SU-DHL-6 (cell line): ENCODE measurements around the gene ZNF628.
A peak's percentile ranks its signal among the peaks of the same experiment; 100 is the strongest.

ENCODE experiments used
- H2AFZ ChIP-seq: fragments of 200-600 bp; sonication (generic); 2 replicates; pipeline ENCODE4 v1.6.1; 2014; ENCODE audit warnings: low read depth, mild to moderate bottlenecking, moderate library complexity, mixed read lengths, antibody characterized with exemption, low read length; ENCODE audit not compliant: severe bottlenecking
- H3F3A ChIP-seq: fragments of 200-600 bp; shearing (Covaris generic); 2 replicates; pipeline ENCODE4 v1.6.0; 2016; ENCODE audit warnings: antibody characterized with exemption, mild to moderate bottlenecking; ENCODE audit not compliant: insufficient read depth
- H3K27ac ChIP-seq: fragments of 200-600 bp; sonication (generic); 2 replicates; pipeline ENCODE4 v1.5.1; 2016; ENCODE audit warnings: low read depth, mild to moderate bottlenecking, low read length, moderate library complexity, mixed read lengths
- H3K27me3 ChIP-seq: fragments of 200-600 bp; sonication (generic), shearing (Covaris generic); 2 replicates; pipeline ENCODE4 v1.6.0; 2014; ENCODE audit warnings: mild to moderate bottlenecking, low read length
- H3K36me3 ChIP-seq: fragments of 200-600 bp; sonication (generic); 2 replicates; pipeline ENCODE4 v1.6.1; 2014; ENCODE audit warnings: mild to moderate bottlenecking, low read length, mixed read lengths
- H3K4me2 ChIP-seq: fragments of 300-600, 200-600 bp; shearing (Covaris generic), sonication (generic); 2 replicates; pipeline ENCODE4 v1.6.0; 2014; ENCODE audit warnings: low read length, low read depth, mild to moderate bottlenecking; ENCODE audit not compliant: poor library complexity, severe bottlenecking
- H3K4me3 ChIP-seq: fragments of 200-600 bp; sonication (generic); 2 replicates; pipeline ENCODE4 v1.5.1; 2014; ENCODE audit warnings: antibody characterized with exemption, low read length, mild to moderate bottlenecking, mixed read lengths; ENCODE audit not compliant: insufficient read depth, poor library complexity, severe bottlenecking
- H3K79me2 ChIP-seq: fragments of 200-600 bp; sonication (generic); 2 replicates; pipeline ENCODE4 v1.6.1; 2014; ENCODE audit warnings: mild to moderate bottlenecking, low read length, moderate library complexity; ENCODE audit not compliant: insufficient read depth
- H3K9ac ChIP-seq: fragments of 200-600 bp; sonication (generic); 2 replicates; pipeline ENCODE4 v1.7.0; 2014; ENCODE audit warnings: mild to moderate bottlenecking, low read length
- H3K9me2 ChIP-seq: fragments of 200-600 bp; sonication (generic); replicated peaks from 2 replicates; pipeline ENCODE4 v1.6.1; 2014; ENCODE audit warnings: low read length; ENCODE audit not compliant: insufficient read depth
- H3K9me3 ChIP-seq: fragments of 200-600 bp; sonication (generic); 2 replicates; pipeline ENCODE4 v1.6.1; 2014; ENCODE audit warnings: low read length, mixed read lengths; ENCODE audit not compliant: insufficient read depth
- H4K20me1 ChIP-seq: fragments of 200-600 bp; sonication (generic); 2 replicates; pipeline ENCODE4 v1.6.1; 2014; ENCODE audit warnings: low read depth, mild to moderate bottlenecking, antibody characterized with exemption, low read length, moderate library complexity, mixed read lengths
- CTCF ChIP-seq: fragments of 200-600 bp; sonication (generic); IDR thresholded peaks from one replicate; pipeline ENCODE4 v1.5.1; 2017; ENCODE audit warnings: antibody characterized with exemption, mild to moderate bottlenecking, low read length, moderate library complexity; ENCODE audit not compliant: insufficient read depth, poor library complexity, severe bottlenecking
- EZH2phosphoT487 ChIP-seq: fragments of 200-600 bp; sonication (generic), shearing (Covaris generic); conservative IDR thresholded peaks from 2 replicates; pipeline ENCODE4 v1.6.1; 2018; ENCODE audit warnings: mild to moderate bottlenecking, antibody characterized with exemption, low read length, moderate library complexity, mixed read lengths

ZNF628 gene

GRCh38 chr19:55451163-55451964, 25.1 kb upstream of the ZNF628 start:
- Histone ChIP-seq H3K27me3 (no peaks in the 10 kb centered on the region), H3K9me2 (no peaks in the 10 kb centered on the region), H3F3A (peaks cover 20% of the 10 kb centered on the region; the same call in 1 of the 2 replicates), H4K20me1 (no peaks in the 10 kb centered on the region), H3K79me2 (no peaks in the 10 kb centered on the region), H3K9me3 (no peaks in the 10 kb centered on the region), H3K27ac (no peak overlapping the region), H3K4me2 (peak overlapping the region; percentile 40), H2AFZ (no peak overlapping the region), H3K9ac (no peak overlapping the region; the same call in 1 of the 2 replicates), H3K4me3 (no peak overlapping the region), H3K36me3 (no peaks in the 10 kb centered on the region)
- no peak for TF ChIP-seq EZH2phosphoT487
- TF ChIP-seq CTCF: no peak

GRCh38 chr19:55451965-55452748, 24.3 kb upstream of the ZNF628 start:
- TF ChIP-seq EZH2phosphoT487: no peak
- TF ChIP-seq CTCF: no peak
- Histone ChIP-seq H2AFZ (no peak overlapping the region), H3K4me2 (peak overlapping the region; percentile 40), H3K79me2 (no peaks in the 10 kb centered on the region), H3K9ac (no peak overlapping the region), H3F3A (peaks cover 17% of the 10 kb centered on the region; the same call in 1 of the 2 replicates), H3K27me3 (no peaks in the 10 kb centered on the region), H3K36me3 (no peaks in the 10 kb centered on the region), H3K4me3 (no peak overlapping the region), H3K9me2 (no peaks in the 10 kb centered on the region), H3K27ac (no peak overlapping the region), H3K9me3 (no peaks in the 10 kb centered on the region), H4K20me1 (no peaks in the 10 kb centered on the region)

DNA sequence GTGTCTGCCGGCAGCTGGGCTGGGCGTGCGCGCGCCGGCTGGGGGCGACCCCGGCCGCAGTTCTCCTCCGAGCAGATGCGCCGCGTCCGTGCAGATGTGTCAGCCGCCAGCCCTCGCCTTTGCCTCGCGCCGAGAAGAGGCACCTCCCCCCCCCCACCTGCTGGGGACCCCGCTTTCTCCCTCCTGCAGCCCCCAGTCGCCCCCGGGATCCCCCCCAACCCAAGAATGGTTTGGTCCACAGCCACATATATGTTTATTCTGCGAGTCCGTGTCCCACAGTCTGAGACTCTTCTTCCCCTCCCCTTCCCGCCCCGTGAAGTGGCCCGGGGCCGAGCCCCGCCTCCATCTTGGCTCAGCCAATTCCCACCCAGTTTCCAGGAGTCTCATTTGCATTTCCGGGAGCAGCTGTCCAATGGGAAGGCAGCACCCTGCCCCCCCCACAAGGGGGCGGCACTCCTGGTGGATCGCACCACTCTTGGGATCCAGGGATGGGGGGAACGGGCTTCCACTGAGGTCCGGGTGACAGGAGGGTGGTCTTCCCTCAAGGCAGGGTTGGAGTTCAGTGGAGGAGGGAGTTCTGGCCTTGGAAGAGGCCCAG, 23.6 kb upstream of the ZNF628 start:
- H2AFZ ChIP-seq: no peak overlapping the region
- H3K79me2 ChIP-seq: no peaks in the 10 kb centered on the region
- H3K9ac ChIP-seq: no peak overlapping the region
- H3K4me2 ChIP-seq: no peak overlapping the region
- H3K27ac ChIP-seq: no peak overlapping the region
- peaks cover 11% of the 10 kb centered on the region; the same call in 1 of the 2 replicates for H3F3A ChIP-seq
- no peaks in the 10 kb centered on the region for H3K9me3 ChIP-seq
- no peaks in the 10 kb centered on the region for H3K9me2 ChIP-seq
- no peaks in the 10 kb centered on the region for H4K20me1 ChIP-seq
- TF ChIP-seq EZH2phosphoT487: no peak
- TF ChIP-seq CTCF: no peak
- H3K36me3 ChIP-seq: no peaks in the 10 kb centered on the region
- H3K4me3 ChIP-seq: no peak overlapping the region
- no peaks in the 10 kb centered on the region for H3K27me3 ChIP-seq
